ENCODE data around the gene BCL7C.

Gene BCL7C

GRCh38 chr16:30900588-30900987 is 6.7 kb upstream of the BCL7C start:
- TF ChIP-seq CTCF (conservative IDR thresholded peaks at IDR 0.05) (no peak), ZFX (IDR thresholded peaks at IDR 0.05) (no peak)

GRCh38 chr16:30899794-30900193 is 5.9 kb upstream of the BCL7C start:
- H3K27ac ChIP-seq = no peak overlapping the region
- TF ChIP-seq CTCF (conservative IDR thresholded peaks at IDR 0.05) (no peak), ZFX (IDR thresholded peaks at IDR 0.05) (no peak)

More at GRCh38 chr16:30900588-30900987, 6.7 kb upstream of the BCL7C start:
- H3K27ac ChIP-seq = no peak overlapping the region

DNA sequence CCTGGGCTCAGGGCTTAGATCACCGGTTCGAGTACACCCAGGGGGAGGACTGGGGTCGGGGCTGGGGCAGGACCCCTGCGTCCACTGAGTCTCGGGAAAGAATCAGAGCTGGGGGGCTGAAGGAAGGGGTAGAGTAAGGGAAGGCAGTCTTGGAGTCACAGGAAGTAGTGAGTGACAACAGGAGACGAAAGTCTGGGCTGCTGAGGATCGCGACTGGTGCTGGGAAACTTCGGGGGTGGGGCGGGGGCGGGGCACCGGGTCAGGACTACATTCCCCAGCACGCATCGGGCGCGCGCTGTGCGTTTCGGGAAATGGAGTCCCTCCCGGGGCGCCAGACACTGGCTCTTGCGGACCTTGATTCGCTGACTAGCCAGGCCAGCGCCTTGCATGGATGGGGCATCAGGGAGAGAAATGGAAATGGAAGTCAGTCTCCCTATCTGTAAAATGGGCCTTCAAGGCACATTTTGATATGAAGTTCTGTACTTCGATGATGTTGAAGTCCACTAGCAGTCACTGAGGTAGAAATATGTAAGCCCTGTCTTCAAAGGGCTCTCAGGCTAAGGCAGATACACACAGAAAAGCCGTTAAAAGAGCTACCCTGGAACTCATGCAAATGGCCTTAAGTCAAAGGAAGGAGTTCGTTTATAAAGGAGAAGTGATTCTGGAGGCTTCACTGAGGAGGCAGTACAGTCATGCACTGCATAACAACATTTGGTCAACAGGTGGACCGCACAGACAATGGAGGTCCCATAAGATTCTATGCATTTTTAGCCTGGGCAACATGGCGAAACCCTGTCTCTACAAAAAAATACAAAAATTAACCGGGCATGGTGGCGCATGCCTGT is 3.2 kb upstream of the BCL7C start:
- no peak for TF ChIP-seq ZFX (IDR thresholded peaks at IDR 0.05)
- TF ChIP-seq CTCF (conservative IDR thresholded peaks at IDR 0.05) = no peak
- no peak overlapping the region; the same call in 1 of the 2 replicates for H3K27ac ChIP-seq

DNA sequence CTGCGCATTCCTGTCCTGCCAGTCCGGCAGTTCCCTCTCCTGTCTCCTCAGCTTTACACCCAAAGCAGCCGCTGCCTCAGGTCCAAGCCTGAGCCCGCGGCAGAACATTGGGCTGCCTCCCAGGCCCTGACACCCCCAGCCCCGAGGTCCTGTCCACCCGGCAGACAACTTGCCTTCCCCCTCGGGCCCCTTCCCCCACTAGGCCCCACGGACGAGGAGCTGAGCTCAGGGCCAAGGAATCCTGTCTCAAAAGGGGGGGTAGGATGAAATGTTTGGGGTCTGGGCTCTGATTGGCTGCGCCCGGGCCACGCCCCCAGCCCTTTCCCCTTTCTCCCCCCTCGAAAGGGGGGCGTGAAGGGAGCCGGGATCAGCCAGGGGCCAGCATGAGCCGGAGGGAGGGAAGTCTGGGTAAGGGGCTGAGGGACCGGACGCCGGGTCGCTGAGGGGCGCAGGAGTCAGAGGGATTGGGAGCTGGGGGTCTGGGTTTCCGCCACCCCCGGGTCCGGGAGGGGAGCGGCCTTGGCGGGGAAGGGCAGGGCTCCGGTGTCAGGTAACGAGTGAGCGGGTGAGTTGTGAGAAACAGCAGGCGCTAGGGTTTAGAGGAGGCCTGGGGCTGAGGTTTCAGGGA is 2.5 kb upstream of the BCL7C start, which contains the start of gene CTF1:
CTF1 (plus strand) TSS at position 354 of the 628 bp plus-strand sequence; CDS start at position 384, 30 bp downstream.
- H3K27ac ChIP-seq = peak within 1 kb of the TSS; percentile 93
- no peak for TF ChIP-seq CTCF (conservative IDR thresholded peaks at IDR 0.05)
- TF ChIP-seq ZFX (IDR thresholded peaks at IDR 0.05) = no peak

DNA sequence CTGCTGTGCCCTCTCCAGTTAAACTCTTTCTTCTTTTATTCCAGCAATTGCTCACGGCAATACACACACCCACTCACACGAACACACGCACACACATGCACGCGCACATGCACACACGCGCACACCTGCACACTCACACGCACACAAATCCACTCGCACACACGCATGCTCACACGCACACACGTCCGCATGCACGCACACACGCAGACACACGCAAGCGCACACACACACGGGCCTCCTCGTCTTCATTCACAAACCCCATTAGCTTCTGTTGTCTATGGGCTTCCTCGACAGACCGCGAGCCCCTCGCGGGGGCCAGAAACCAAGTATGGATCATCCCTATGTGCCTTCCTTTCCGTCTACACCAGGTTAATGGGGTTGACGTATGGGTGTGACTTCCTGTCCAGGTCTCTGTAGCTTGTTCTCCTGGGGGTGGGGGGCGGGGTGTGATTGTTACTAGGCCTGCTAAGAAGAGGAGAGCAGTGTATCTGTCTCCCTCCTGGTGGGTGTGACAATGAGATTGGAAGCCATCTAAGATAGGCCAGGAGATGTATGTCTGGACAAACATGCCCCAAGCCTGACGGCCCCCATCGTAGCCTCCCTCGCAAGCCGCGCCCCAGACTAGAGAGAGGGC is 1.9 kb upstream of the BCL7C start:
- TF ChIP-seq CTCF (conservative IDR thresholded peaks at IDR 0.05) (no peak), ZFX (IDR thresholded peaks at IDR 0.05) (no peak)
- peak overlapping the region; percentile 93 for H3K27ac ChIP-seq

DNA sequence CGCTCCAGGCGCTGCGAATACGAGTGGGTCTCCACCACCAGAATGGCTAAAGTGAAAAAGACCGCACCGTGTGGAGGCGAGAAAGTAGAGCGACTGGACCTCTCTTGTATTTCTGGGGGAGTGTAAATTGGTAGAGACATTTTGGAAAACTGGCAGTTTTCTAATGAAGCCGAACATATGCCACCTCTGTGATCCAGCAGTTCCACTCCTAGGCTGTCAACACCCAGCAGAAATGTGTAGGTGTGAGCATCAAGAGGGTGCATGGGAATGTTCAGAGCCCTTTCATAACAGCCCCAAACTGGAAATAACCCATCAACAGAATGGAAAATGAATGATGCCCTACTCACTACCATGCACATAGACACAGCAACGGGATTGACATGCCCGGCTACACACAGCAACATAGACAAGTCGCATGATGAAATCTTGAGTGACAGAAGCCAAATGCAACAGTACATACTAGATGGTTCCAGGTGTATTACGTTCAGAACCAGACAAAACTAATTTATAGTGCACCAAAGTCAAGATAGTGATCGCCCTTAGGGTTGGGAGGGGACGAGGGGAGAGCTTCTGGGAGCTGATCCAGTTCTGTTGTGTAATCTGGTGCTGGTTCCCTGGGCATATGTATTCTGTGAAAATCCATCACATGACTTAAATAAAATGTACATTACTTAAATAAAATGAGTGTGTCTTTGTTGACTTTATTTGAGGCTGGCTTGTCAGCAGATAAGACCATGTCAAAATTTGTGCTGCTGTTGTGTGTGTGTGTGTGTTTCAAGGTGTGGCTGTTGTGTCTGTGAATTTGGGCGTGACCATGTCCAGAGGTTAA is 877 bp upstream of the BCL7C start:
- TF ChIP-seq ZFX (IDR thresholded peaks at IDR 0.05) (no peak), CTCF (conservative IDR thresholded peaks at IDR 0.05) (no peak)
- peak overlapping the region; percentile 93 for H3K27ac ChIP-seq

All from C4-2B (cell line).